Astrocyte (in vitro differentiated cells and primary cell): ENCODE measurements around the gene SPRED3.

Source experiments
- EZH2 ChIP-seq: IDR thresholded peaks from 2 replicates; pipeline ENCODE4 v1.6.1; 2012; ENCODE audit warnings: mild to moderate bottlenecking, low read length, inconsistent platforms; ENCODE audit not compliant: insufficient read depth
- TF ChIP-seq, protein P1 (sequence below): IDR thresholded peaks from 2 replicates; pipeline ENCODE4 v1.5.1; 2011; ENCODE audit warnings: low read depth, mild to moderate bottlenecking, inconsistent platforms, low read length, moderate library complexity; ENCODE audit not compliant: insufficient read depth

DNA sequence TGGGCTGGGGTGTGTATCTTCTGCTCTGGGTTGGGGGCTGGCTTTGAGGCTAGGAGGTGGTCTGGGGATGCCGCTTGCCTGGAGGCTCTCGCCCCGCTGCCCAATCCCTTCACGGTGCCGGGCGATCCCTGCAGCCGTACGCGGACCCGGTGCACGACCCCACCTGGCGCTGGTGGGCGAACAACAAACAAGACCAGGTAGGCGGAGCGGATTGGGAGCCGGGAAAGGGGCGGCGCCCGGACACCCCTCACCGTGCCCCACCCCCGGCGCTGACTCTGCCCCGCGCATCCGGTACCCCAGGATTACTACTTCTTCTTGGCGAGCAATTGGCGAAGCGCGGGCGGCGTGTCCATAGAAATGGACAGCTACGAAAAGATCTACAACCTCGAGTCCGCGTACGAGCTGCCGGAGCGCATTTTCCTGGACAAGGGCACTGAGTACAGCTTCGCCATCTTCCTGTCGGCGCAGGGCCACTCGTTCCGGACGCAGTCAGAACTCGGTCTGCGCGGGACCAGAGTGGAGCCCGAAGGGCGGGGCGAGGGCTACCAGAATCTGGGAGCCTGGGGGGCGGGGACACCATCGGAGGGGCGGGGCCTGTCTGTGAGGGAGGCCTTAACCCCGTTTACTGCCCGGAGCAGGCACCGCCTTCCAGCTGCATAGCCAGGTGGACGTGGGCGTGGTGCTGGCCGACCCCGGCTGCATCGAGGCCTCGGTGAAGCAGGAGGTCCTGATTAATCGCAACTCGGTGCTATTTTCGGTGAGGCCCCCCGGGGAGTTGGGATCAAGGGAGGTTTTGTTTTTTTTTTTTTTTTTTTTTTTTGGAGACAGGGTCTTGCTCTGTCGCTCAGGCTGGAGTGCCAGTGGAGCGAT, 26.2 kb upstream of the SPRED3 start:
- TF ChIP-seq, protein P1, sequence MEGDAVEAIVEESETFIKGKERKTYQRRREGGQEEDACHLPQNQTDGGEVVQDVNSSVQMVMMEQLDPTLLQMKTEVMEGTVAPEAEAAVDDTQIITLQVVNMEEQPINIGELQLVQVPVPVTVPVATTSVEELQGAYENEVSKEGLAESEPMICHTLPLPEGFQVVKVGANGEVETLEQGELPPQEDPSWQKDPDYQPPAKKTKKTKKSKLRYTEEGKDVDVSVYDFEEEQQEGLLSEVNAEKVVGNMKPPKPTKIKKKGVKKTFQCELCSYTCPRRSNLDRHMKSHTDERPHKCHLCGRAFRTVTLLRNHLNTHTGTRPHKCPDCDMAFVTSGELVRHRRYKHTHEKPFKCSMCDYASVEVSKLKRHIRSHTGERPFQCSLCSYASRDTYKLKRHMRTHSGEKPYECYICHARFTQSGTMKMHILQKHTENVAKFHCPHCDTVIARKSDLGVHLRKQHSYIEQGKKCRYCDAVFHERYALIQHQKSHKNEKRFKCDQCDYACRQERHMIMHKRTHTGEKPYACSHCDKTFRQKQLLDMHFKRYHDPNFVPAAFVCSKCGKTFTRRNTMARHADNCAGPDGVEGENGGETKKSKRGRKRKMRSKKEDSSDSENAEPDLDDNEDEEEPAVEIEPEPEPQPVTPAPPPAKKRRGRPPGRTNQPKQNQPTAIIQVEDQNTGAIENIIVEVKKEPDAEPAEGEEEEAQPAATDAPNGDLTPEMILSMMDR: no peak
- TF ChIP-seq EZH2: no peak
